Measurements from ENCODE around the gene TALDO1. TPM values are rescaled to one million over a fixed set of nuclear protein-coding genes. Genes with fewer than 3 reads are reported as not detected.

TALDO1 gene
- total and polyA plus RNA-seq, 2 donors from 2014 or later: 175 to 312 TPM

GRCh38 chr11:761526-762108 is 14.4 kb downstream of the TALDO1 start:
- no peak for TF ChIP-seq CTCF (IDR thresholded peaks at IDR 0.05; ENCODE audit: borderline replicate concordance, extremely low read depth, insufficient read depth)
- Histone ChIP-seq H3K9ac (ENCODE audit: low read length in 3 of 3) (no peak overlapping the region), H3K27me3 (ENCODE audit: control insufficient read depth, insufficient read depth, low read length) (no peaks in the 10 kb centered on the region), H3K36me3 (ENCODE audit: control insufficient read depth in 2 of 3, insufficient read depth in 3 of 3, low read length in 3 of 3) (peaks cover 0 to 41% (median 22%) of the 10 kb centered on the region in 3 donors), H3K4me3 (ENCODE audit: low read length in 3 of 3) (no peak overlapping the region), H3K9me3 (ENCODE audit: control insufficient read depth in 2 of 3, insufficient read depth in 1 of 3, low read length in 3 of 3) (no peaks in the 10 kb centered on the region), H3K27ac (ENCODE audit: low read depth in 2 of 2, low read length in 2 of 2) (no peak overlapping the region), H3K4me1 (ENCODE audit: control insufficient read depth in 2 of 3, insufficient read depth in 2 of 3, low read depth in 1 of 3, low read length in 3 of 3) (peaks cover 0 to 2% (median 0%) of the 10 kb centered on the region in 3 donors)
- FAIRE-seq (no peak), DNase-seq (no peak)
- intact Hi-C loops (cut with DNase I): no loop called here

GRCh38 chr11:762421-763072 is 15.3 kb downstream of the TALDO1 start:
- no peak overlapping the region for H3K4me3 ChIP-seq (ENCODE audit: low read length in 3 of 3)
- FAIRE-seq (no peak), DNase-seq (peak in 1 of 5 donors; percentile 76)
- H3K9me3 ChIP-seq (ENCODE audit: control insufficient read depth in 2 of 3, insufficient read depth in 1 of 3, low read length in 3 of 3): no peaks in the 10 kb centered on the region
- peaks cover 0 to 38% (median 19%) of the 10 kb centered on the region in 3 donors for H3K36me3 ChIP-seq (ENCODE audit: control insufficient read depth in 2 of 3, insufficient read depth in 3 of 3, low read length in 3 of 3)
- H3K27ac ChIP-seq (ENCODE audit: low read depth in 2 of 2, low read length in 2 of 2): no peak overlapping the region
- intact Hi-C loops (cut with DNase I): no loop called here
- H3K27me3 ChIP-seq (ENCODE audit: control insufficient read depth, insufficient read depth, low read length): no peaks in the 10 kb centered on the region
- no peak for TF ChIP-seq CTCF (IDR thresholded peaks at IDR 0.05; ENCODE audit: borderline replicate concordance, extremely low read depth, insufficient read depth)
- H3K4me1 ChIP-seq (ENCODE audit: control insufficient read depth in 2 of 3, insufficient read depth in 2 of 3, low read depth in 1 of 3, low read length in 3 of 3): peaks cover 0 to 2% (median 0%) of the 10 kb centered on the region in 3 donors
- H3K9ac ChIP-seq (ENCODE audit: low read length in 3 of 3): no peak overlapping the region

GRCh38 chr11:763073-763463 is 15.8 kb downstream of the TALDO1 start:
- Histone ChIP-seq H3K4me1 (ENCODE audit: control insufficient read depth in 2 of 3, insufficient read depth in 2 of 3, low read depth in 1 of 3, low read length in 3 of 3) (peaks cover 0 to 2% (median 0%) of the 10 kb centered on the region in 3 donors), H3K36me3 (ENCODE audit: control insufficient read depth in 2 of 3, insufficient read depth in 3 of 3, low read length in 3 of 3) (peaks cover 0 to 36% (median 19%) of the 10 kb centered on the region in 3 donors), H3K9ac (ENCODE audit: low read length in 3 of 3) (no peak overlapping the region), H3K27me3 (ENCODE audit: control insufficient read depth, insufficient read depth, low read length) (no peaks in the 10 kb centered on the region), H3K9me3 (ENCODE audit: control insufficient read depth in 2 of 3, insufficient read depth in 1 of 3, low read length in 3 of 3) (no peaks in the 10 kb centered on the region), H3K27ac (ENCODE audit: low read depth in 2 of 2, low read length in 2 of 2) (no peak overlapping the region), H3K4me3 (ENCODE audit: low read length in 3 of 3) (no peak overlapping the region)
- DNase-seq (peak in 1 of 5 donors; percentile 81), FAIRE-seq (no peak)
- TF ChIP-seq CTCF (IDR thresholded peaks at IDR 0.05; ENCODE audit: borderline replicate concordance, extremely low read depth, insufficient read depth): no peak
- intact Hi-C loops (cut with DNase I): no loop called here

Data from kidney (tissue), 14 donors.